ENCODE data around the gene S100A5.

DNA sequence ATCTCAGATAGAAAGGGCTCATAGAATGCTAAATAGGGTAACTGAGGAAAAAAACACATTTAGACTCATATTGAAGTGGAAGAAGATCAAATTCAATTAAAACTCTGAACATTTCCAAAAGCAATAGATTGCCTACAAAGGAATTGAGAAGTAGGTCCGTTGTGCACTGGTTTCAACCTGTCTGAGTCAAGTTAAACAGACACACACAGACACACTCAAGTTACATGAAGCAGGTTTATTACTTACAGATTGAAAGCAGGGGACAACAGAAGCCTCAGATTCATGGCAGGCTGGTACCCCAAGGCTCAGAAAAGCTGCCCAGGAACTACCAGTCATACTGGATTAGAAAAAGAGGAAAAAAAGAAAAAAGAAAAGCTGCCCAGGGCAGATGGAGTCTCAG is 45.6 kb upstream of the S100A5 start:
- TF ChIP-seq, protein P1, sequence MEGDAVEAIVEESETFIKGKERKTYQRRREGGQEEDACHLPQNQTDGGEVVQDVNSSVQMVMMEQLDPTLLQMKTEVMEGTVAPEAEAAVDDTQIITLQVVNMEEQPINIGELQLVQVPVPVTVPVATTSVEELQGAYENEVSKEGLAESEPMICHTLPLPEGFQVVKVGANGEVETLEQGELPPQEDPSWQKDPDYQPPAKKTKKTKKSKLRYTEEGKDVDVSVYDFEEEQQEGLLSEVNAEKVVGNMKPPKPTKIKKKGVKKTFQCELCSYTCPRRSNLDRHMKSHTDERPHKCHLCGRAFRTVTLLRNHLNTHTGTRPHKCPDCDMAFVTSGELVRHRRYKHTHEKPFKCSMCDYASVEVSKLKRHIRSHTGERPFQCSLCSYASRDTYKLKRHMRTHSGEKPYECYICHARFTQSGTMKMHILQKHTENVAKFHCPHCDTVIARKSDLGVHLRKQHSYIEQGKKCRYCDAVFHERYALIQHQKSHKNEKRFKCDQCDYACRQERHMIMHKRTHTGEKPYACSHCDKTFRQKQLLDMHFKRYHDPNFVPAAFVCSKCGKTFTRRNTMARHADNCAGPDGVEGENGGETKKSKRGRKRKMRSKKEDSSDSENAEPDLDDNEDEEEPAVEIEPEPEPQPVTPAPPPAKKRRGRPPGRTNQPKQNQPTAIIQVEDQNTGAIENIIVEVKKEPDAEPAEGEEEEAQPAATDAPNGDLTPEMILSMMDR (conservative IDR thresholded peaks at IDR 0.05; ENCODE audit: low read length): no peak
- no peak for TF ChIP-seq EZH2phosphoT487 (IDR thresholded peaks at IDR 0.05; ENCODE audit: borderline replicate concordance)
